HepG2 (cell line): ENCODE measurements around the gene WTAP. TPM values are rescaled to one million over a fixed set of nuclear protein-coding genes. Genes with fewer than 3 reads are reported as not detected.

ENCODE experiments used
- MTERF4 ChIP-seq: sonication (generic); formaldehyde crosslinking; IDR thresholded peaks from 2 replicates; pipeline ENCODE4 v1.8.0; 2023; ENCODE audit warnings: mild to moderate bottlenecking, missing genetic modification reagents
- POLR2AphosphoS5 ChIP-seq: IDR thresholded peaks from 2 replicates; pipeline ENCODE4 v1.6.1; 2012; ENCODE audit warnings: low read depth, low read length
- RBFOX2 ChIP-seq: fragments of 200-400 bp; formaldehyde crosslinking; IDR thresholded peaks from 2 replicates; pipeline ENCODE4 v1.6.1; 2017; ENCODE audit warnings: low read depth, mild to moderate bottlenecking, low read length
- TEAD3 ChIP-seq: optimal IDR thresholded peaks from 2 replicates; pipeline ENCODE3; 2016; ENCODE audit warnings: borderline replicate concordance
- ZFP41 ChIP-seq: sonication (generic); formaldehyde crosslinking; IDR thresholded peaks from 2 replicates; pipeline ENCODE4 v1.4.0; 2020; ENCODE audit warnings: mild to moderate bottlenecking, missing genetic modification reagents, borderline replicate concordance
- ZHX1 ChIP-seq: sonication (generic); formaldehyde crosslinking; IDR thresholded peaks from 2 replicates; pipeline ENCODE4 v1.8.1; 2022; ENCODE audit warnings: low read depth, mild to moderate bottlenecking, missing genetic modification reagents
- ZNF121 ChIP-seq: sonication (generic); formaldehyde crosslinking; IDR thresholded peaks from 2 replicates; pipeline ENCODE4 v1.5.0; 2020; ENCODE audit warnings: mild to moderate bottlenecking, missing genetic modification reagents
- ZNF18 ChIP-seq: sonication (generic); formaldehyde crosslinking; IDR thresholded peaks from 2 replicates; pipeline ENCODE4 v1.8.0; 2022; ENCODE audit warnings: mild to moderate bottlenecking, missing genetic modification reagents; ENCODE audit not compliant: insufficient replicate concordance
- ZNF766 ChIP-seq: sonication (generic); formaldehyde crosslinking; IDR thresholded peaks from 2 replicates; pipeline ENCODE4 v1.5.0; 2020; ENCODE audit warnings: missing genetic modification reagents, borderline replicate concordance
- polyA plus RNA-seq, 8 experiments: library from polyadenylated mRNA; depleted of rRNA in 3 of 8; stranded (reverse) in 7 of 8; unstranded in 1 of 8; fragments of >200 nt; fragmentation: Illumina TruSeq in 4 of 8; extraction: Trizol in 4 of 8; gene quantifications; 2 replicates each; pipeline versions ENCODE4 v1.2.1 to v1.2.3, GENCODE V29; 2011 to 2016; ENCODE audit warnings: low read depth in 4 of 8, missing spikeins in 1 of 8, mixed read lengths in 1 of 8; ENCODE audit not compliant: insufficient read depth in 1 of 8
- total RNA-seq, 5 experiments: library from RNA; depleted of rRNA; stranded (reverse); fragments of >200 nt; fragmentation: Illumina TruSeq; extraction: Trizol; gene quantifications; 2 replicates each; pipeline ENCODE4 v1.2.3, GENCODE V29; 2016; ENCODE audit warnings: low read depth in 1 of 5

WTAP gene
- total and polyA plus RNA-seq, 2 of the 13 experiments (the other 11 are each of a cell fraction or from before 2014, with no cell fraction given) = 31.6 to 167 TPM

- TF ChIP-seq ZHX1 (CRISPR knock-in tag) (no peak), ZNF766 (peak; percentile 88), RBFOX2 (peak; percentile 98), POLR2AphosphoS5 (peak; percentile 88), ZNF18 (CRISPR knock-in tag) (peak; percentile 32), TEAD3 (CRISPR knock-in tag) (no peak), MTERF4 (CRISPR knock-in tag) (no peak; the same call in 1 of the 2 replicates), ZNF121 (CRISPR knock-in tag) (no peak; the same call in 1 of the 2 replicates), ZFP41 (CRISPR knock-in tag) (no peak)
Measured at GRCh38 chr6:159761873-159762680, 34.8 kb downstream of the WTAP start, which contains the start of gene ACAT2 (continued).
